Stimulated activated CD8-positive, alpha-beta memory T cell treated with anti-CD3 and anti-CD28 coated beads, Interleukin-7, amount 100 ng/mL, for 4 hours (primary cell): ENCODE data around the gene SMC3.
"Not testable (repeated sequence)": the region's sequence is repeated elsewhere in the genome, so short reads cannot be mapped to it uniquely, and the experiment has no call there.

Experiments
- DNase-seq, 2 donors: peaks; one replicate each; pipeline ENCODE4 v3.0.0-alpha.2; 2020; ENCODE audit warnings: low read depth in 2 of 2

Gene SMC3

DNA sequence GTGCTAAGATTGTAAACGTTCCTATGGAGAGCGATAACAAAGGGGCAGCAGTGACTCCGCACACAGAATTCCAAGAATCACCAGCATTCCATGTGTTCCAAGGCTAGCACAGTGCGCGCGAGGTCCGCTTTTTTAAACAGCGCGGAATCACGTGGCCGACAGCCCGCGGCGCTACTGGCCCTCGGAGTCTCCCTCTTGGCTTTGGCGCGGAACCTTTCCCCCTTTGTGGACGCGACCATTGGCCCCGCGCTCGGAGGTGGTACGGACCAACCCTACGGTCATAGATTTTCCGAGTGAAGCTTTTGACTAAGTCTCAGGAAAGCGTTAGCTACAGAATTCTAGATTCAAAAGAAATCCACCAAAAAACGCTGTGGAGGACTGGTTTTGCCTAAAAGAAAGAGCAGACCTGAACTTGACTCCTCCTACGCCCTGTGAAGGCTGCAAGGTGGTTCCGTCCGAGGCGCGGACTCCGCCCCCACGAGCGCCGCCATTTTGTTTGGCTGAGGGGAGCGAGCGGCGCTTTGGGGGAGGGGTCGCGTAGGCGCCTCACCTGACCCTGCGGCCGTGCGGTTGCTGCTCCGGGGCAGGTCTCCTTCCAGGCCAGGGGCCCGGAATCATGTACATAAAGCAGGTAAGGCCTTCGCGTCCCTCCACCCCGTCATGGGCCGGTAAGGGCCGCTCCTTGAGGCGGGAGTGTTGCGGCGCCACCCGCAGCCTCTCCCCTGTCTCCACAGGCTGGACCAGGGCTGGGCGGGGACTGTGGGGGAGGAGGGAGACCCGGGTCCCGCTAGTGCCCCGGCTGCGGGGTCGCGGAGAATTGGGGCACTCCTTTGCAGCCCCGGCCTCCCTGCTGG lies at the start of gene SMC3:
TSS of gene SMC3 (plus strand) at position 495 of the 854 bp plus-strand sequence. CDS start at position 617, 122 bp downstream.
- DNase-seq = peak; percentile 82 to 83

DNA sequence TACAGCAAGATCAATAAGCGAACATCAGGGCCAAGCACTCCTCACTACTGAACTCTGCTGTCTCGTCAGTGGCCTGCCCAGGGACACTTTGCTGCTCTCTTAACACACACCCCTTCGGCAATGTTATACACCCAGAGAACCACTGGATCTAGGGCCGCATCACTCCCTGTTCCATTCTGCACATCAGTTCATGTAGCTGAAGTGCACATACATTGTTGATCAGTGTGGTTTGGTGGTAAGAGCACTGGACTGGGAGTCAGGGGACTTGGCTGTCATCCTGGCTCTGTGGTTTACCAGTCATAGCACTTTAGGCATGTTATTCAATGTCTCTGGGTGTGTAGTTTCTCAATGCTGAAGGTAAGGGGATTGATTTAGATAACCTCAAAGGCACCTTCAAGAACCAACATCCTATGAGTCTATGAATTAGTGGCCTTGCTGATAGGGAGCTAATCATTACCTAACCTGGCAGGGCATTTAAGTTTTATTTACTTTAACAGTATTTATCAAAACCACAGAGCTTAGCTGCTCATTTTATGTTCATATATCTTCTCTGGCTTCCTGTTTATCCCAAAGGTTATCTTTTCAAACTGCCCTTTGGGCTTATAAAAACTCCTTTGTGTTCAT lies 45.0 kb upstream of the SMC3 start:
- DNase-seq = no peak

DNA sequence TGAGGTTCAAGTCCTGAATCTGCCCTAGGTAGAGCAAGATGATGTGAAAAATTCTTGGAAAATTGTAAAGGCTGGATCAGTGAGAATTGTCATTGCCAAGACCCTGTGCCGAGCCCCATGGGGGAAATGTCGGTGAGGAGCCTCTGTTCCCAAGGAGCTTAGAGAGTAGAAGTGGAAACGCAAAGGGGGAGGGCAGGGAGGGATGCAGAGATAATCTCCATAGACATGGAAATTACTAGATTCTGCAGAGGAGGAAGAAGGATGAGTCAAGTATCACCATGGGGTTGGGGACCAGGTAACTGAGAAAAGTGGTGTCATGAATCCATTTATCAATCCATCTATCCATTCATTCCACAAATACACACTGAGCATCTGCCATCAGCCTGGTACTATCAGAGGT lies 43.8 kb upstream of the SMC3 start:
- DNase-seq = no peak

DNA sequence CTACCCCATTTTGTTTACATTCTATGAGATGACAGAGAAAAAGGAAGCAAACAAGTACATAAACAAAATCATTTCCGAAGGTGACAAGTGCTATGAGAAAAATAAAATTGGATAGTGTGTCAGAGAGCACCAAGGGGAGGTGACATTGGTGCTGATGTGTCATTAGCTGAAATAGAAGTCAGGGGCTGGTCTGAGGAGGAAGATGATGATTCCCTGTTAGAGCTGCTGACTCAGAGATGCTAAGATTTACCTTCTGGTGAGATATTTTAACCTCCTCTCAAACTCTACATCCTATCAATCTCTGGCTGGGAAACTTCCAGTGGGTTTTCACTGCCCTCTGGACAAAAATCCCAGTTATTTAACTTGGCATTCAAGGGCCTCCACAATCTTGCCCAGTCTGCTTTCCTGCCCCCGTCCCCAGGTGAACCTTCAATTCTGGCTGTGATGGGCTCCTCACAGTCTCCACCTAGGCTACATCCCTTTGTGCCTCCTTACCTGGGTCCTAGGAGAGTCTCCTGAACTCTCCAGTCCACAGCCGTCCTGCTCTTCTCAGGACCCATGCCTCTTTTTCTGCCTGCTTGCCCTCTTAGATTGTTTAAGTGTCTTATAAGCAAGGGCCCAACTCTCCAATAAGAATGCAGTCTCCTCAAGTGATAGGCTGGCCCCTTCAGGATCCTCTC lies 43.2 kb upstream of the SMC3 start:
- no peak for DNase-seq

DNA sequence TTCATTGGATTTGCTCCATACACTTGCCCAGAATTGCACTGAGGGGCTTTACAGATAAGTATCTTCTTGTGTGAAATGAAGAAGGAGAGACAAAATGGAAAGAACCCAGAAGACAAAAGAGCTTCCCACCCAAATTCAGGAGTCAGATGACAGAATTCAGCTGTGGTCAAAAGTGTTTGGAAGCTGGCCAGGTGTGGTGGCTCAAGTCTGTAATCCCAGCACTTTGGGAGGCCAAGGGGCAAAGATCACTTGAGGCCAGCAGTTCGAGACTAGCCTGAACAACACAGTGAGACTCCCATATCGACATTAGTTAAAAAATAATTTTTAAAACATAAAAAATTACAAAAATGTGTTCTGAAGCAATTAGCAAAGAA lies 42.6 kb upstream of the SMC3 start:
- DNase-seq = no peak

DNA sequence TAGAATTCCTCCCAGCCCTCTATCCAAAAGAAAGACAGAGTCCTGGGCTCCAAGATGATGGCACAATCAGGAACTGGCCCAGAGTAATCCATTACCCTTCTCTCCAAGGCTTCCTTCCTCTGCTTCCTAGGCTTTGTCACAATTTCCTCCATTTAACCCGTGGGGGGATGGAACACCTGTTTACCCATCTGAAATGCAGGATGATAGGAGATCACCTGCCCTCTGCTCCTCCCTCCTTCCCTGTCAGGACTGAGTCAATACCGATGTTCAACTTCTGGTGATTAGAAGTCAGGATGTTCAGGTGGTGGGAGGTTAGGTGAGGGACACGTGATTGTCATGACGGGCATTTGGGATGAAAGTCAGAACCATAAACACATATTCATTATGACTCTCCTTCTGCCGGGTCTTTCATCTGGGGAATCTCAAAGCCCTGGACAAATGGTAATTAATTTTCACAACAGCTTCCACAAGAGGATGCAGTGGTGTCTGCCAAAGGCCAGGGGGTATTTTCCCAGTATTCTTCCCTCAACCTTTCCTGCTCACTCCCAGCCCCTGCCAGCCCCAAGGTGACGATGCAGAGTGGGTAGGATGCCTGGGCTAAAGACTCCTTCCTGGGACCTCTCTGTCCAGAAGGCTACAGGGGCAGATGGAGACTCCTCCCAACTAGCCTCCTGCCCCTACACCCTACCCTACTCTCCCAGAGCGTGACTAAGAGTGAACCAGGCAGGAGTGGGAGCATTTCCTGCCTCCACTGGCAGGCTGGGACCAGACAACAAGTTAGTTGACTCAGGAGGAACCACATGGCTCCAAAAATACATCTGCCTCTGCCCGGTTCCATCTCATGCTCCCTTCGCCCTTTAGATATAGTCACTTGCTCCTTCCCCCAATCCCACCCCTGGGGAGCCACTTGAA lies 41.9 kb upstream of the SMC3 start:
- DNase-seq = no peak

DNA sequence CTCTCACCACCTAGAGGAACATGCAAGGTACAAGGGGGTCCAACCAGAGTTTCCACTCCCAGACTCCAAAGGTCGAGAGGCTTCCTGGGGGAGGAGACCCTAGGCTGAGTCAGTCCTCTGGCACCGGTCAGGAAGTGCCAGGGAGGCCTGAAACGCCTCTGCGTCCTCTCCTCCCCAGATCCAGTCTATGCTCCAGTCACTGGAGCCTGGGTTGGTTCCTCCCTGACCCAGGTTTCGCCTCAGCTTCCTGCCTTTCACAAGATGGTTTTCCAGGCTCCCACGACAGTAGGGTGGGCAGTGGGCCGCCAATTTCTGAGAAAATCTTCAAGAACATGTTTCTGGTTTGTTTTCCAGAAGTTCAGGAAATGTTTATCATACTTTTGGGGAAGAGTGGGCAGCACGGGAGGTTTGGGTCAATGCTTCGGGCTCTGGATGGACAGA lies 39.7 kb upstream of the SMC3 start:
- DNase-seq = no peak

DNA sequence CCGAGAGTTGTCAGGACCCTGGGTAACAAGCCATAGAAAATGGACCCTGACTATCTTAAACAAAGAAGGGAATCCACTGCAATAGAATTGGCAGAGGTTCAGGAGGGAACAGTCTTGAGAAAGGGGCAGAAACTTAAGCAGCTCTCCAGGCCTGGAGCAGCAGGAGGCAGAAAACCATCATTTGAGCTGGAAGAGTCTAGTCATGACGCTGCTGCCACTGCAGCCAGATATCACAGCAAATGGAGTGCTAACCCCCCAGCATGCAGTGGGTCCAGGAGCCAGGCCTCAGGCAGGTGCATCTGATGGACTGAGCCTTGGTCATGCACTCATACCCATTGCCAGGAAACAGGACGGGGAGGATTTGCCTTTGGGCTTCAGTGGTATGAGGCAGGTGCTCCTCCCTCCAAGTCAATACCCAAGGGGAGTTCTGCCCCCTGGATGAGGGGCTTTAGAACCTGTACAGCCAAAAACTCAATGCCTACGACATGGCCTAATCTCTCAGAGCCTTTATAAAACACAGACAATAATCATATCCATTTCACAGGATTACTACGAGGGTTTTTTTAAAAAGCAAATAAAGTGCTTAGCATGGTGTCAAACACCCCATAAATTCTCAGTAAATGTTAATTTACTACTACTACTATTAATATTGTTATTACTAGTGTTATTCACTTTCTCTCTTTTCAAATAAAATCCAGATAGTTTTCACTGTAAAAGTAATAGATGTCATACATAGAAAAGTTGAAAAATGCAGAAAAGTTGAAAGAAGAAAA lies 39.1 kb upstream of the SMC3 start:
- no peak for DNase-seq

DNA sequence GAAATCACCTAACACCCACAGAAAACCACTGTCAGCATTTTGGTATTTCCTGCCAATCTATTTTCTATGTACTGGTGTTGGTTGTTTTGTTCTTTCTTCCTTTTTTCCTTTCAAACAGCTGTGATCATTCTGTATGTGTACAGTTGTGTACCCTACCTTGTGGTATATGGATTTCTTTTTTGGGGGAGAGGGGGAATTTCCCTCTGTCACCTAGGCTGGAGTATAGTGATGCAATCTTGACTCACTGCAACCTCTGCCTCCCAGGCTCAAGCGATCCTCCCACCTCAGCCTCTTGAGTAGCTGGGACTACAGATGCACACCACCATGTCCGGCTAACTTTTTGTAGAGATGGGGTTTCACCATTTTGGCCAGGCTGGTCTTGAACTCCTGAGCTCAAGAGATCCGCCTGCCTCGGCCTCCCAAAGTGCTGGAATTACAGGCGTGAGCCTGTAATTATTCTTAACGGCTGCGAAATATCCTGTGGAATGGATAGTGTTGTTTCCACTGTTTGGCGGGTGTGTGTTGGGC lies 38.4 kb upstream of the SMC3 start:
- DNase-seq = peak; percentile 24 to 25

DNA sequence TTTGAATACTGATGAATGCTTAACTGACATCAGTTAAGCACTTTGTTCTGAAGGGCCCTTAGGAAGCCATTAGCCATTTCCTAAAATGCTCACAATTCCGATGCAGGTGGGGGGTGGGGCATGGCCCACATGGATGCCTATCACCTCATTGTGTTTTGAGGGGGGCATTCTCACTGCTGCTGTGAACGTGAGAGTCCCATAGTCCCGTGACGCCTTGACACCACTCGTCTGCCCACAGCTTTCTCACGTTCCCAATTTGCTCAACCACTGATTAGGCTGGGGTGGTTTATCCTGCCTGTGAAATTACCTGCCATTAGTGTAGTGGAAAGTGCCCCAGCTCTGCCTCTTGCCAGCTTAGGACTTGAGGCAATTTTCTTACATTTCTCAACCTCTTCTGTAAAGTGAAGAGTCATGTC lies 37.9 kb upstream of the SMC3 start:
- peak in 1 of 2 donors; percentile 30 for DNase-seq

DNA sequence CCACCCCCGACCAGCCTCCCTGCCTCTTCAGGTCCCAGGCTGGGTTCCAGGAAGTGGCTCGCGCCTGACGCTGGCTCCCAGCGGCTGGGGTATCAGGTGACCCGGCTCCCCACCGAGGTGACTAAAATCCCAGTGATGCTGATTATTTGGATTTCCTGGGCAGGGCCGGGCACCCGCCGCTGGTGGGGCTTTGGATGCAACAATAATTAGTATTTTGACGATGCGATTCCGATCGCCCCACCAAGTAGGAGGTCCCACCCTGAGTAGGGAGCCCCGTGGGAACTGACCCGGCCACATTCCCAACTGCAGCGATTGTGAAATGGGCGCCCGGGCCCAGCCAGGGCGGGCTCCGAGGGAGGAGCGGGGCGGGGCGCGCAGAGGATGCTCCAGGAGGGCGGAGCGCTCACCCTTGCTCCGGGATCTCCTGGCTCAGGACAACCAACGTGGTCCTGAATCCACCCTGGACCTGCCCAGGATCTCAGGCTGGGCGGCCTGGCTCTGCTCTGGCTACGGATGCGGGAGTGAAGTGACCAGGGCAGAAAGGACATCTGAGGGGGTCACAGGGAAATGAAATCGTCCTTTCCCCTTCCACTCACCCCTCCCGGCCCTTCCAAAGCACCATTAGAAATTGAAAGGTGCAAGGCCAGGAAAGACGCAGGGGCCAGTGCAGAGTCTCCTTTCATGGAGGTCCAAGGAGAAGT lies 37.2 kb upstream of the SMC3 start:
- no peak for DNase-seq

DNA sequence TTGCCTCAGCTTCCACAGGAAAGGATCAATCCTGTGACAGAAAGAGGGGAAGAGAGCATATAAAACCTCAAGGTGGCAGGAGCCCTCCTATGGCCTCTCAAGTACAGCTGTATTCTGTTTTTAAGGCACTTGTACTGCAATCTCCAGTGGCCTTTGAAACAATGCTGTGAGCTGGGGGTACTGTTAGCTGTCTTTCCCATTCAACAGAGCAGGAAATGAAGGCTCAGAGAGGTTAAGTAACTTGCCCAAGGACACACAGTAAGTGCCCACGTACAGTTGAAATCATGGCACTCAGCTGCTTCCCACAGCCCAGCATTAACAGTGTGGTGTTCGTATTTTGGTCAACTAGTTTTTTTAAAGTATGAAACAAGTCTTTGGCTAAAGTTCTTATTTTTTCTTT lies 35.8 kb upstream of the SMC3 start:
- DNase-seq = no peak

DNA sequence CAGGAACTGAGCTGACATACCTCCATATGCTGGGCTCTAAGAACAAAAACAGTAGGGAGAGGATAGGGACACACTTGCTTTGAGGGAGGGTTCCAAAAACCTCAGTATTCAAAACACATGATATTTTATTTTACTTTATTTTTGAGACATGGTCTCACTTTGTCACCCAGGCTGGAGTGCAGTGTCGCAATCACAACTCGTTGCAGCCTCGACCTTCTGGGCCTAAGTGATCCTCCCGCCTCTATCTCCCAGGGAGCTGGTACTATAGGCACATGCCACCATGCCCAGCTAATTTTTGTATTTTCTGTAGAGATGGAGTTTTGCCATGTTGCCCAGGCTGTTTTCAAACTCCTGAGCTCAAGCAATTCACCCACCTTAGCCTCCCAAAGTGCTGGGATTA lies 34.9 kb upstream of the SMC3 start:
- not testable (repeated sequence) for DNase-seq

DNA sequence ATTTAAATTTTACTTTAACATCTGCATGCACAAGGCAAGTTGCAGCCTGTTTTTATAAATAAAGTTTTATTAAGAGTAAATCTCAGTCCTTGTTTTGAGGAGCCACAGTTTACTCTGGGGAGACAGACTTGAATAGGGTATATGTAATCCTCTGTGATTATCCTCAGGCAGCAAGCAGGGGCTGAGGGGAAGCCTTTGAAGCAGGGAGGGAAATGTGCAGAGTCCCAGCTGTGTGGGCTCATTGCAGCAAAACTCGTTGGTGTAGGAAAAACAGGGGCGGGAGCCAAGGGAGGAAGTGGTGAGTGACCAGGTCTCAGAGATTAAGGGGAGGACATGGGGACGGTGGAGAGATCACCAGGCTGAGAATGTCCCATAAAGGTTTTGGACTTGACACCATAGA lies 34.3 kb upstream of the SMC3 start:
- DNase-seq = no peak

DNA sequence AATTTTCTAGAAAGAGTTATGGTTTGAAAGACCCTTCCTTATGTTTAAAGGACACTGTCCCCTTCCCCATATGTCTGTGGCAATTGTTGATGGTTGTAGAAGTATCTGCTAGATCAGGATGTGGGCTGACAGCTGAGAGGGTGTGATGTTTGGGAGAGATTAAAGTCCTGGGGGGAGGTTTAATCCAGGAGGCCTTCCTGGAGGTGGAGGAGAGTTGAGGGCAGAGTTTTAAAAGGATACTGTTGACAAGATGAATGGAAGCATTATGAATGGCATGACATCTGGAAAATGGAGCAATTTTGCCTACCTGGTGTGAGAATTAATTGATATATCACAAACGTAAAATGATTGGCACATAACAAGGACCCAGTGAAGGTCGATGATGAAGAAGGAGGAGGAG lies 32.9 kb upstream of the SMC3 start:
- DNase-seq = no peak

DNA sequence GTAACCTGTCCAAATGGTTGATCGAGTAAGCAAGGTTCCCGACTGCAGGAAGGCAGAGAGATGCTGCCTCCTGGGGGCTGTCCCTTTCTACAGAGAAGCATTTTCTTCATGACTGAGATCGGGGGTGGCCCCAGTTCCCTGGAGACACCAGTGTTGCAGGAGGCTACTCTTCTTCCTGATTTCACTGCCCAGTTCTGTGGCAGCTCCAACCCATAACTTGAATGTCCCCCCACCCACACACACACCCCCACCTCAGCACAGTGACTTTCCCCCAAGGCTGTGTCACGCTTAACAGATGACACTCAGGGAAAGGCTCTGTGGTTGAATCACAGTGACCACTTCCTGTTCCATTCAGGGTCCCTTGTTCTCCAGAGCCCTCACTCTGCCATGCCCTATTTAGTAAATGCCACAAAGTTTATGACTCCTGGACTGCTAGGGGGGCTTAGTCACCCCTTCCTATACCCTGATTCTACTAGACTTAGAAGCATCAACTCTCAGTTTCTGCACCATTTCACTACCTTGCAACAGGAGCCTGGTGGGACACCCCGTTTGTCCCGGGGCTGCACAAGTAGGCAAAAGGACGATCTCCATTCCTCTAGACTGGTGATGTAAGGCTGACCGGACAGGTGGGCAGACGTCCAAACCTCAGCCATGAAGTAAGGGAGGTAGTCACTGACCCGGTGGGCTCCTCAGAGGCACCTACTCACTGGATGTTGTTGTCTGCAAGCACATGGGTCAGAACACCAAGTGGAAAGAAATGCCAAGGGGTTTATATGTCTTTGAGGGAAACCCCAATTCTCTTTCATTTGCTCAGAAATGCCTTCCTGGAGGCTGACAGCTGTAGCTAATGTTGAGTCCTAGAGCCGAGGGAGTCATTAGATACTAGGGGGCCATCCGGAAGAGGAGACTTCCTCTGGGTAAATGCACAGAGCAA lies 31.3 kb upstream of the SMC3 start:
- peak; percentile 75 to 80 for DNase-seq

DNA sequence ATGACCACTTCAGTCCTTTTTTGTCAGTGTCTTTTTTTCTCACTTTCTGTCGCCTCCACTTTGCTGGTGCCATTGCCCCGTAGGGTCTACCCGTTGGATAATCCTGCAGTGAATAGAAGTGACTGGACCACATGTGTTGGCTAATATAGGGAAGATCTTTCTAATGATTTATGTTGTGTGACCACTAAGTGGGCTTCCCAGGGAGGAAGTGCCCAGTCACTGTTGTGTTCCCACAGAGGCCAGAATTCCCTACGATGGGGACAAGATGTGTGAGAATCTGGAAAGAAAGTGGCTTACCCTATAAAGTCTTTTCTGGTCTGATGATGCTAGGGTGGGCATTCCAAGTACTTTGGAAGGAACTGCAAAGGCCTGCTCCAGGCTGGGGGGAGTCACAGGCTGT lies 28.4 kb upstream of the SMC3 start:
- no peak for DNase-seq

DNA sequence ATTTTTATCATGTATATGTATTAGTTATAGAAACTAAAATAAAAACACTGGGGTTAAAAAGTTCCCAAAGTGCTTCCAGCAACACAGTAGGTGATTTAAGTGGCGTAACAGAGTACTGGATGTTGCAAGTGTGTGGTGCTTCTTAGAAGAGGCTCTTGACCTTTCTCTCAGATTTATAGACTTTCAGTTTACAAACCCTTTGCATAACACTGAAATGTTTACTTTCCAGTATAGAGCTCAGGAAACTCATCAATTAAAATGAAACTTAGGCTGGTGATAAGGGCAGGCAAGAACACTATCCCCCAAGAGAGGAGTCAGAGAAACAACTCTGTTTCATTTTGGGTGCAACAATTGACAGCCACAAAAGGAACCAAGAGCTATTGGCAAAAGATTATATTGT lies 27.5 kb upstream of the SMC3 start:
- DNase-seq = no peak

DNA sequence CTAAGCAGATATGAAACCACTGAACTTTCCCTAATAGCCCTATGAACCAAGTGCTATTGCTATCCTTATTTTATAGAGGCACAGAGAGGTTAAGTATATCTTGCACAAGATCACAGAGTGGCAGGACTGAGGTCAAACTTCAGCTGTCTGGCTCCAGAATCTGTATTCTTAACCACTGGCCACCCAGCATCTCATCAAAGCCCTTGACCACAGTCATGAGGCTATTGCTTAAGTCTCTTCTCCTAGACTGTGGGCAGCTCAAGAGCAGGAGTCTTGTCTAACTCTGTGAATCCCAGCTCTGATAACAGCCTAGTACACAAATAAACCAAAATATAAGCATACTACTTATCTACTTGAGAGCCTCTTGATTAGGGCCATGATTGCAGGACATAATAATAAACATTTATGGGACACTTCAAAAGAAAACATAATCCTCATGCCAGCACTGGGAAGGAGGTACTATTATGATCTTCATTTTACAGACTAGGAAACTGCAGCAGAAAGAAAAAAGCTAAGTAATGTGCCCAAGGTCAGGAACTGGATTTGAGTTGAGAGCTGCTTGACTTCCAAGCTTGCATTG lies 22.4 kb upstream of the SMC3 start:
- DNase-seq = no peak
